Lung (tissue), 12 donors: ENCODE results near the gene GNPTG. TPM values are rescaled to one million over a fixed set of nuclear protein-coding genes. Genes with fewer than 3 reads are reported as not detected.

ENCODE experiments used
- ATAC-seq: fragments of 200-7000 bp; cut with Tn5 transposase; one replicate; pipeline ENCODE4 v1.9.1; 2020; ENCODE audit warnings: moderate number of reproducible peaks; ENCODE audit not compliant: insufficient read depth, low FRiP score
- DNase-seq, 3 donors: peaks; one replicate each; pipeline ENCODE4 v3.0.0-alpha.2; 2013 to 2017
- H3K27ac ChIP-seq, 2 donors: one replicate each; pipeline ENCODE4 v1.5.1; 2013; ENCODE audit warnings: mild to moderate bottlenecking in 2 of 2, moderate library complexity in 2 of 2, control low read depth in 1 of 2, inconsistent platforms in 1 of 2, low read depth in 1 of 2, low read length in 1 of 2
- H3K27me3 ChIP-seq, 3 donors: one replicate each; pipeline ENCODE4 v1.5.1; 2013; ENCODE audit warnings: low read length in 2 of 3; ENCODE audit not compliant: control insufficient read depth in 3 of 3, insufficient read depth in 3 of 3
- H3K36me3 ChIP-seq, 4 donors: one replicate each; pipeline ENCODE4 v1.5.1; 2013; ENCODE audit warnings: low read length in 4 of 4, mild to moderate bottlenecking in 1 of 4, moderate library complexity in 1 of 4; ENCODE audit not compliant: control insufficient read depth in 4 of 4, insufficient read depth in 4 of 4
- H3K4me1 ChIP-seq, 5 donors: one replicate each; pipeline ENCODE4 v1.5.1; 2013; ENCODE audit warnings: low read length in 5 of 5, mild to moderate bottlenecking in 2 of 5, moderate library complexity in 1 of 5; ENCODE audit not compliant: control insufficient read depth in 5 of 5, insufficient read depth in 5 of 5
- H3K4me3 ChIP-seq: one replicate; pipeline ENCODE4 v1.5.1; 2013; ENCODE audit warnings: mild to moderate bottlenecking, control low read depth, moderate library complexity
- H3K9ac ChIP-seq, 2 donors: one replicate each; pipeline ENCODE4 v1.5.1; 2013; ENCODE audit warnings: low read length in 2 of 2, control low read depth in 1 of 2; ENCODE audit not compliant: insufficient read depth in 1 of 2
- H3K9me3 ChIP-seq, 4 donors: one replicate each; pipeline ENCODE4 v1.5.1; 2013; ENCODE audit warnings: low read length in 3 of 4, mild to moderate bottlenecking in 1 of 4, moderate library complexity in 1 of 4; ENCODE audit not compliant: control insufficient read depth in 4 of 4, insufficient read depth in 3 of 4
- WGBS, 2 donors: extraction: QIAGEN DNeasy Blood & Tissue Kit; methylation state at CpG; one replicate each; pipeline ENCODE4 v1.1.7; 2013; 5-methylcytosine and 5-hydroxymethylcytosine counted together
- polyA plus RNA-seq, 2 donors: library from polyadenylated mRNA; stranded (reverse); fragments of 200-250 nt; gene quantifications; one replicate each; pipeline ENCODE4 v1.2.1, GENCODE V29; 2013
- total RNA-seq, 2 donors: library from RNA; depleted of rRNA in 1 of 2; stranded (reverse); fragments of >200 nt in 1 of 2; gene quantifications; one replicate each; pipeline ENCODE4 v1.2.1, GENCODE V29; 2014 to 2021
- TF ChIP-seq, protein P1 (sequence below): IDR thresholded peaks from 2 replicates; pipeline ENCODE4 v1.5.1; 2012; ENCODE audit warnings: mild to moderate bottlenecking; ENCODE audit errors: control extremely low read depth, extremely low read depth
- donor health status: control.
- donor health status: control.
- donor health status: Bipolar disorder and iron deficiency.
- donor health status: healthy.
- donor health status: DM: yes; HTN: yes; CAD: no.

Gene GNPTG
- total and polyA plus RNA-seq, 4 donors: 34.8 to 92.7 (median 77.8) TPM

DNA sequence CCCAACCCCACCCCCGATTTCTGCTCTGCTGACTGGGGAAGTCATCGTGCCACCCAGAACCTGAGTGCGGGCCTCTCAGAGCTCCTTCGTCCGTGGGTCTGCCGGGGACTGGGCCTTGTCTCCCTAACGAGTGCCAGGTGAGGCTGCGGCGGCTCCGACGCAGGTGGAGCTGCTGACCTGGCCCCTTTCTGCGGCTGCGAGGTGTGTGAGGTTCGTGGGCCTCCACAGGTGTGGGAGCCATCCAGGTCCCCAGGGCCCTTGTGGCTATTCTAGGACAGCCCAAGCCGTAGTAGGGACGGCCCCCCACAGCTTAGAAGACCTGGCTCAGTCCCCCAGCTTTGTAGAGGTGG, 39.3 kb upstream of the GNPTG start:
- H3K36me3 ChIP-seq: peaks cover 6 to 42% (median 16%) of the 10 kb centered on the region in 4 donors
- H3K9me3 ChIP-seq: no peaks in the 10 kb centered on the region
- TF ChIP-seq, protein P1, sequence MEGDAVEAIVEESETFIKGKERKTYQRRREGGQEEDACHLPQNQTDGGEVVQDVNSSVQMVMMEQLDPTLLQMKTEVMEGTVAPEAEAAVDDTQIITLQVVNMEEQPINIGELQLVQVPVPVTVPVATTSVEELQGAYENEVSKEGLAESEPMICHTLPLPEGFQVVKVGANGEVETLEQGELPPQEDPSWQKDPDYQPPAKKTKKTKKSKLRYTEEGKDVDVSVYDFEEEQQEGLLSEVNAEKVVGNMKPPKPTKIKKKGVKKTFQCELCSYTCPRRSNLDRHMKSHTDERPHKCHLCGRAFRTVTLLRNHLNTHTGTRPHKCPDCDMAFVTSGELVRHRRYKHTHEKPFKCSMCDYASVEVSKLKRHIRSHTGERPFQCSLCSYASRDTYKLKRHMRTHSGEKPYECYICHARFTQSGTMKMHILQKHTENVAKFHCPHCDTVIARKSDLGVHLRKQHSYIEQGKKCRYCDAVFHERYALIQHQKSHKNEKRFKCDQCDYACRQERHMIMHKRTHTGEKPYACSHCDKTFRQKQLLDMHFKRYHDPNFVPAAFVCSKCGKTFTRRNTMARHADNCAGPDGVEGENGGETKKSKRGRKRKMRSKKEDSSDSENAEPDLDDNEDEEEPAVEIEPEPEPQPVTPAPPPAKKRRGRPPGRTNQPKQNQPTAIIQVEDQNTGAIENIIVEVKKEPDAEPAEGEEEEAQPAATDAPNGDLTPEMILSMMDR: no peak
- H3K4me1 ChIP-seq: peaks cover 0 to 28% (median 10%) of the 10 kb centered on the region in 5 donors
- H3K27ac ChIP-seq: peak overlapping the region in 1 of 2 donors; percentile 21
- no peaks in the 10 kb centered on the region for H3K27me3 ChIP-seq
- ATAC-seq (no peak), DNase-seq (no peak)
- WGBS, 2 donors: 78 to 89% methylated on average over 16 of the region's 16 CpGs
- H3K4me3 ChIP-seq: no peak overlapping the region
- H3K9ac ChIP-seq: no peak overlapping the region

DNA sequence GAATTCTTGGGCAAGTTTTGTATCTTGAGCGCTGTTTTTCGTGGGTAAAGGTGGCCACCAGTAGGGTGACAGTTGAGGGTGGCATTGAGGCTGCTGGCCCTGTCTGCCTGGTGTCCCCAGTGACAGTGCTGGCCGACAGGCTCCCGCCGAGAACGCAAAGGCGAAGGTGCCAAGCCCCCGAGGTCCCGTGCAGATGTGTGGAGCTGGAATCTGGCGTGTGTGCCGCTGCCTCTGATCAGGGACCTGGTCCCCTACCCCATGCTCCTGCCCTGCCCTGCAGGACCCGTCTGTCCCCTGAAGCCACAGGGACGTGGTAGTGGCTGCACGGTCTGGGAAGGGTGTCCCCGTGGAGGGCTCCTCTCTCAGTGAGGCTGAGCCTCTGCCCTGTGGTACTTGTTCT, 38.8 kb upstream of the GNPTG start:
- ATAC-seq (no peak), DNase-seq (no peak)
- Histone ChIP-seq H3K4me1 (peaks cover 0 to 28% (median 10%) of the 10 kb centered on the region in 5 donors), H3K27ac (no peak overlapping the region), H3K9me3 (no peaks in the 10 kb centered on the region), H3K36me3 (peaks cover 6 to 47% (median 19%) of the 10 kb centered on the region in 4 donors), H3K4me3 (no peak overlapping the region), H3K9ac (no peak overlapping the region), H3K27me3 (no peaks in the 10 kb centered on the region)
- TF ChIP-seq, protein P1: no peak
- WGBS, 2 donors: 91 to 95% methylated on average over 15 of the region's 15 CpGs

DNA sequence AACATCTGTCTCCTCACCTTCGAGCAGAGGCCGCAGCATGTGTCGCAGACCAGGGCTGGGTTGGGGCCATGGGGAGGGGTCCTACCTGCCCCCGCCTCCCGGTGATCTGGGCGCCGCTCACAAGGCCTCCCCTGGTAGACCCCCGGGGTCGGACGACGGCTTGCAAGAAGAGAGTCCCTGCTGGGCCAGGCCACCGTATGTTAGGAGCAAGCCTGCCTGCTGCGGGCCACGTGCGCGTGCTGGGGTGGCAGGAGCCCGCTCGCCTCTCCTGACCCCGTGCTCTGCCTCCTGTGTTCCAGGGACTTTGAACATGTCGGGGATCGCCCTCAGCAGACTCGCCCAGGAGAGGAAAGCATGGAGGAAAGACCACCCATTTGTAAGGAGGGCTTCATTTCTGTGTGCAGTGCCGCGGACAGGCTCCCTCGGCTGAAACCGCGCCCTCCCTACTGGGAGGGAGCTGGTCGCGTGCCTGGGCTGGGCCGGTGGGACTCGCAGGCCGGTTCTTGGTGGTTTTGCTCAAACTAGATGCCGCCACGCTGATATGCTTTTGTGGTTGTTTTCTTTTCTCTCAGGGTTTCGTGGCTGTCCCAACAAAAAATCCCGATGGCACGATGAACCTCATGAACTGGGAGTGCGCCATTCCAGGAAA, 37.9 kb upstream of the GNPTG start:
- TF ChIP-seq, protein P1: no peak
- Histone ChIP-seq H3K9me3 (no peaks in the 10 kb centered on the region), H3K4me3 (no peak overlapping the region), H3K36me3 (peaks cover 11 to 55% (median 26%) of the 10 kb centered on the region in 4 donors), H3K27me3 (no peaks in the 10 kb centered on the region), H3K4me1 (peaks cover 0 to 28% (median 10%) of the 10 kb centered on the region in 5 donors), H3K9ac (no peak overlapping the region), H3K27ac (no peak overlapping the region)
- ATAC-seq (no peak), DNase-seq (no peak)
- 89 to 90% methylated on average over 38 of the region's 38 CpGs for WGBS, 2 donors
